ENCODE measurements around the gene URB1.
"Not testable (repeated sequence)": the region's sequence is repeated elsewhere in the genome, so short reads cannot be mapped to it uniquely, and the experiment has no call there.

URB1 gene

DNA sequence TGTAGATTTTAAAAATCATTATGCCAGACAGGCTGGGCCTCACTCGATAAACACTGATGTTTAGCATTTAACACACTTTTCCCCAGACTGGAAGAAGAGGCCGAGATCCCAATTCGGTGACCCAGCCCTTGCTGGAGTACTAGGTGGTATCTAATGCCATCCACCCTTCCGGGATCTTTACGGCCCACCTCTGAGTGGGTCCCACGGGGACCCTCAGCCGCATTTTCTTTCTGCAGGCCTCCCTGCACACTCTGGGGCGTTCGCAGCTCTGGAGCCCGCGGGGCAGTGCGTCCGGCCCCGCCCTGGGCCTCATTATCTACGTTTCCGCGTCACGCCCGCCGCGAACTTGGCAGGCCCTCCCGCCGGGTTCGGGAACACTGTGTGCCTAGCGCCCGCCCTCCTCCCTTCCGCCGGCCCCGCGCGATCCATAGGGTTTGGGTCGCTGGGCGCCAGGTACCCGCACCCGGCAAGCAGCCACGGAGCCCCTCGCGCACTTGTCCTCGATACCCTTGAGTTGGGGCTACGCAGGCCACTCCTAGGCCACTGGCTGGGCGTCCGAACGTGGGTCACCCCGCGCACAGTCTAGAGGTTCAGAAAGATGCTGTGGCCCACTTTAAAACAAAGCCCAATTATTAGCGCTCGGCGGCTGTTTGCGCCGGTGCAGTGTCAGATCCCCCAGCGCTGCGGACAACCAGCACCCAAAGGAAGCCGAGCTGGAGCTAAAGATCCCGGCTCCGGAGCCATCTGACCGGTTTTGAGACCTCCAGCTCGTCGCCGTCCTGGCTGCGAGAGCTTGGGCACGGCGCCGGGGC is 18.7 kb upstream of the URB1 start:
- peak in 1 of 2 donors; percentile 41 for DNase-seq (ENCODE audit: low read depth in 2 of 2)

- DNase-seq (ENCODE audit: low read depth in 2 of 2), result no peak
Measured at GRCh38 chr21:32410916-32411315, 18.1 kb upstream of the URB1 start.

GRCh38 chr21:32410291-32410690 is 17.5 kb upstream of the URB1 start:
- DNase-seq (ENCODE audit: low read depth in 2 of 2), result no peak

- no peak for DNase-seq (ENCODE audit: low read depth in 2 of 2)
Measured at GRCh38 chr21:32406405-32406804, 13.6 kb upstream of the URB1 start.

DNA sequence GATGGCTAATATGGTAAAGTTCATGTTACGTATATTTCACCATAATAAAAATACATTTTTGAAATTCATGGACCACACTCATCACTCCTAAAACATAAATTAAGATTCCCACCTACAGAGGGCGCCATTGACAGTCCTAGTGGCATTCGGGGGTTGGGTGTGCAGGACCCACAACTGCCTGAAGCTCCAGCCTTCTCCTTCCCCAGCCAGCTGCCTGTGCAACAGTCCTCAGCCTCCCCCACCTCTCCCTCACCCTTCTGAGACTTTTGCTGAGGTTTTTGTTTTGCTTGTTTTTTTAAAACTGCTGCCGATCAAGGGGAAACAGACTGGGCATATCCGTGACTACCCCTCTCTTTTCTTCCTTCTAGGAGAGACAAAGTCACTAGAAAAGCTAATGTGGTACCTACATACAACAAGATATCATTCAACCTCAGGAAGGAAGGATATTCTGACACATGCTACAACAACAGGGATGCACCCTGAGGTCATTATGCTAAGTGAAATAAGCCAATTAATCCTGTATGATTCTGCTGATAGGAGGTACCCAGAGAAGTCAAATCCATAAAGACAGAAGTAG is 10.5 kb upstream of the URB1 start:
- no peak for DNase-seq (ENCODE audit: low read depth in 2 of 2)

- no peak for DNase-seq (ENCODE audit: low read depth in 2 of 2)
Measured at GRCh38 chr21:32393677-32394001, 827 bp upstream of the URB1 start.

- DNase-seq (ENCODE audit: low read depth in 2 of 2), result no peak
Measured at GRCh38 chr21:32392299-32392879, 423 bp downstream of the URB1 start.

- no peak for DNase-seq (ENCODE audit: low read depth in 2 of 2)
Measured at GRCh38 chr21:32391755-32392154, 1.1 kb downstream of the URB1 start.

GRCh38 chr21:32390537-32391224 is 2.1 kb downstream of the URB1 start:
- not testable (repeated sequence) for DNase-seq (ENCODE audit: low read depth in 2 of 2)

DNA sequence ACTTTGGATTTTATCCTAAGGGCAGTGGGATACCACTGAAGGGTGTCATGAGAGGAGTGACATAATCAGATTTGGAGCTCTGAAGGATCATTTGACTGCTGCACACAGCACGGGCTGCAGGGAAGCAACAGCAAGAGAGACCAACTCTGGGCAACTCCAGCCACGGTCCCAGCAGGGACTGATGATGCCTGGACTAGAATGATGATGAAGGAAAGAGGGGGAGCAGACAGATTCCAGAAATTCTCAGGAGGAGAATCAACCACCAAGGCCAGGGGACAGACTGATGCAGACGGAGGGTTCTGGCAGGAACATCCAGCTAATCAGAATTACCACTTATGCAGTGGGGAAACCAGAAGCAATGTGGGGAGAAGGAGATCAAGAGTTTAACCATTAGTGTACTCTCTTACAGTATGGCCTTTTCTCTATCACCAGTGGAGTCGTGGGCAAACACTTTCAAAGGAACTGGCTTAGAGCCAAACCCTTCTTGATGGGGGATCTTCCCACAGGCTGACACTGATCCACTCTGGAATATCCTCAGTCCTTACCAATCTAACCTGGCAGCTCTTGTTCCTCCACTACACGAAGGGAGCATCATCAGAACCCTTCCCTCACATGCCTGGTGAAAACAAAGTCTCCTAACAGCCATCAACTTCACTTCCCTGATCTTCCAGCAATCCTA is 3.3 kb downstream of the URB1 start:
- no peak for DNase-seq (ENCODE audit: low read depth in 2 of 2)

DNA sequence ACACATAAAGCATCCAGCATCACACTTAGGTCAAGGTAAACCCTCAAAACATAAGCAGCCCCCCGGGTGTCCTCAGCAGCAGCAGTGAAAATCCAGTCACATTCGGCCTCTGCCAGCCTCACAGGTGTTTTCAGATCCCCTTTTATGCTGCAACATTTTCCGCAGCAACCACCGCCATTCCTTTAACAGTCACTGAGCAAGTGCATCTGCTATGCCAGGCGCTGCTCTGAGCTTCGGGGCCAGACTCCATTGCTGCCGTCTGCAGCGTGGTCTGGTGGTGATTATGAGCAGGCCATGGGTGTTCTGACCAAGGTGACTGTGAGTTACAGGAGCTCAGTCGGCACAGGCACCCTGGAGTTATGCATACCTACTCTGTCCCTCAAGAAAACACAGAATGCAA is 4.5 kb downstream of the URB1 start:
- DNase-seq (ENCODE audit: low read depth in 2 of 2), result no peak

- DNase-seq (ENCODE audit: low read depth in 2 of 2), result no peak
Measured at GRCh38 chr21:32387151-32387550, 5.7 kb downstream of the URB1 start.

DNA sequence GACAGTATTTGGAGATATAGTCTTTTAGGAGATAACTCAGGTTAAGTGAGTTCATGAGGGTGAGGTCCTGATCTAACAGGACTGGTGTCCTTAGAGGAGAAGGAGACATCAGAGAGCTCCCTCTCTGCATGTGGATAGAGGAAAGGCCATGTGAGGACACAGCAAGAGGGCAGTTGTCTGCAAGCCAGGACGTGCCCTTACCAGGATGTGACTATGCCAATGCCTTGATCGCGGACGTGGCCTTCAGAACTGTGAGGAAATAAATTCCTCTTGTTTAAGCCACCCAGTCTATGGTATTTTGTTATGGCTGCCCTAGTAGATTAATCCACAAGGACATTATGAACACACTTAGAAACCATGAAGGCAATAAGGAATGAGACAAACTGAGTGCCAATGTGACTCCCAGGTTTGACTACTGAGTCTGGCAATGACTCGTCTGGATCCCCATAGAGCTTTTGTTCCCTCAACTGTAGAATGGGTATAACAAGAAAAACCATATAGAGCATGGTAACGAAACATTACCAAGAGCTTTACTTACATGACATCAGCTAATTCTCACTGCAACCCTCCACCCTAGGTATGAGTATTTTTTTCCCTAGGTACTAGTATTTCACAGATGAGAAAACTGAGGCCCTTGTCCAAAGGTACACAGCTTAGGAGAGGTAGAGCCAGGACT is 6.5 kb downstream of the URB1 start:
- DNase-seq (ENCODE audit: low read depth in 2 of 2), result no peak

GRCh38 chr21:32383812-32384211 is 9.0 kb downstream of the URB1 start:
- no peak for DNase-seq (ENCODE audit: low read depth in 2 of 2)

- DNase-seq (ENCODE audit: low read depth in 2 of 2), result no peak
Measured at GRCh38 chr21:32382108-32382644, 10.6 kb downstream of the URB1 start.

DNA sequence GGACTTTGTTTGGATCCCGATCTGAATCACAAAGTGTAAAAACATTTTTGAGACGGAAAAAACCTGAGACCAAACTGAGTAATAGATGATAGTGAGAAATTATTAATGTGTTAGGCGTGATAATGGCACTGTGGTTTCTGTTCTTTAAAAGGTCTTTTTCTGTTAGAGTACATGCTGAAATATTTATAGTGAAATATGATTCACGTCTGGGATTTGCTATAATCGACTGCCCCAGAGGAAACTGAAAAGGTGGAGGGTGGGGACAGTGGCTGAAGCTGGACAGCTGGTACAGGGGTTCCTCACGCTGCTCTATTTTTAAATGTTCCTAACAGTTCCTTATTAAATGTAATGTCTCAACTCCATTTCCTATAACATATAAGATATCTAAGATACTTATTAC is 11.2 kb downstream of the URB1 start:
- DNase-seq (ENCODE audit: low read depth in 2 of 2), result no peak

DNA sequence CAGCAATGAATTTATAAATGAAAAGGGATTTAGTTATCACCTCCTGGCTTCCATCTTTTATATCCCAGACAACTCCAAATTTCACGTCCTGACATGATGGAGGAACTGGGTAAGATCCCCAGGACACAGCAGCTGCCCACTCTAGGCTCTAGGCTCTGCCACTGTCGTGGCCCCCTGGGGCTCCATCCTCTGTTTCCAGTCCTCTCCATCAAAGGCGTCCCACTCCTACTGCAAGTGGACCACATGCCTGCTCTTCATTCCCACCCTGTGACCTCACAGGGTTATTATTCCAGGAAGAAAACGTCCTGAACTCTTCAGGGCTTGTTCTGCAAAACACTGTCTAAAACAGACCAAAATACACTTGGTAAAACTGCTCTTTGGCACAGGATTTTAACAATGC is 11.9 kb downstream of the URB1 start:
- no peak for DNase-seq (ENCODE audit: low read depth in 2 of 2)

GRCh38 chr21:32378956-32379355 is 13.9 kb downstream of the URB1 start:
- no peak for DNase-seq (ENCODE audit: low read depth in 2 of 2)

DNA sequence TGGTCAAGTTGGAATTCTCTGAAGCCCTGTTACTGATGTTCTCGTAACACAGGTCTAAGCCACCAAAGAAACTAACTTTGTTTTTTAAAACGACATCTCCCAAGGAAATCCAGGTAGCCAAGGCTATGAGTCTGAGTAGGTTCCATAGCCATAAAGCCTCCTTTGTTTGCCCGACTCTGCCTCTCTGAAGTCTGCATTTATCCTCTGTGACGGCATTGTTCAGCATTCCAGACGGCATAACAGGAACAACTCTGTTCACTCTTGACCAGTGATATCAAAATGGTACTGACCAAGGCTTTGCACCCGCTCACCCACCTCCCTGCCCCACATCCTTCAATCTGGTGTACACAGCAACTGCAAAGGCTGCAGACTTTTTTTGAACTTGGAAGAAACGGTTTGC is 14.8 kb downstream of the URB1 start:
- DNase-seq (ENCODE audit: low read depth in 2 of 2), result no peak

DNA sequence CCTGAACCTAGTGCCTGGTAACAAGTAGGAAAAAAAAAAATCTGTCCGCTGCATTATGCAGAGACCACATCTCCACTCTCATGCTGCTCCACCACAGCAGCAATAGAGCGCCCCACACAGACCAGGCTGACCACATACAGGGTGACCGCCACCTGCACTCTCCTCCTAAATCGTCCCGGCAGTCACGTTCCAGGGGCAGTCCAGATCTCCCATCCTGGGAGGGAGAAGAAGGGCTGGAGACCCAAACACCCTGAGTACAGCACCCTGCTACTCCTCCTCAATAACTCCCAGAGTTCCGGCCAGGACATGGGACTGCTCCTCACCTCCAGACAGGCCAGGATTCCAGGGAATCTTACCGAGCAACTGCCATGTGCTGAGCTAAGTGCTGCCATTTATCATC is 15.3 kb downstream of the URB1 start:
- DNase-seq (ENCODE audit: low read depth in 2 of 2), result no peak

DNA sequence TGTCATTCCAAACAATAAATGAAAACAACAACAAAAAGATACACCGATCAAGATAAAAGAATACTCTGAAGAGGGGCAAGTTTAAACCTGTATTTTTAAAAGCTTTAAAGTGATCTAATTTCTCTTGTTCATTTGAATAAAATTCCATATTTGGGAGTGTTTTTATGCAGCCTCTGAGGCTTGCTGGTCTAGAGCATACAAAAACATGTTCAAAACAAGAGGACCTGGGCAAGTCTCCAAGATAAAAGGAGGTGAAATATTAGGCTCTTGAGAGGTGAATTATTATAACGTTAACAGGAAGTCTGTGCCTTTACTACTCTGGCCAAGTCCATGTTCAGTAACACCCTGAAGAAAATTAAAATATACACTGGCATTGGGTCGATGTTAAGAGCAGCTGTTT is 20.1 kb downstream of the URB1 start:
- DNase-seq (ENCODE audit: low read depth in 2 of 2), result no peak

Data from activated CD8-positive, alpha-beta memory T cell treated with anti-CD3 and anti-CD28 coated beads for 4 hours (primary cell).